Tibial artery (tissue), 4 donors: ENCODE results near the gene MAML2.

Experiments used
- DNase-seq, 2 donors: peaks; one replicate each; pipeline ENCODE4 v3.0.0-alpha.2; 2019
- H3K27ac ChIP-seq, 2 donors: fragments of 200-600 bp; sonication (generic) in 1 of 2; 1 replicate in 1 of 2; 2 replicates in 1 of 2; pipeline ENCODE4 v1.5.1; 2018 to 2019; ENCODE audit warnings: mild to moderate bottlenecking in 1 of 2
- H3K27me3 ChIP-seq, 2 donors: fragments of 200-600 bp; sonication (generic) in 1 of 2; one replicate each; pipeline versions ENCODE4 v1.5.1 to v1.6.0; 2016 to 2019
- H3K36me3 ChIP-seq, 3 donors: fragments of 200-600 bp; sonication (generic) in 2 of 3; one replicate each; pipeline ENCODE4 v1.5.1; 2016 to 2019; ENCODE audit warnings: mild to moderate bottlenecking in 2 of 3
- H3K4me1 ChIP-seq, 4 donors: fragments of 200-600 bp; sonication (generic) in 2 of 4; 1 replicate in 3 of 4; 2 replicates in 1 of 4; pipeline ENCODE4 v1.5.1; 2016 to 2019
- H3K4me3 ChIP-seq, 2 donors: fragments of 200-600 bp; sonication (generic) in 1 of 2; 1 replicate in 1 of 2; 2 replicates in 1 of 2; pipeline ENCODE4 v1.5.1; 2018 to 2019; ENCODE audit warnings: mild to moderate bottlenecking in 2 of 2
- H3K9me3 ChIP-seq, 3 donors: fragments of 200-600 bp; sonication (generic) in 1 of 3; one replicate each; pipeline ENCODE4 v1.5.1; 2016 to 2019
- intact Hi-C: fragments of 100-400 bp; cut with DNase I; formaldehyde crosslinking; loops from one replicate; pipeline ENCODE4 v1.15.0; 2023; ENCODE audit warnings: low total_unique reads
- TF ChIP-seq, protein P1 (sequence below), 2 experiments: fragments of 200-600 bp in 1 of 2; fragments of 450-650 bp in 1 of 2; IDR thresholded peaks; one replicate each; pipeline ENCODE4 v1.5.1; 2017 to 2019; ENCODE audit warnings: antibody characterized with exemption in 2 of 2, mild to moderate bottlenecking in 1 of 2, moderate library complexity in 1 of 2

MAML2 gene

DNA sequence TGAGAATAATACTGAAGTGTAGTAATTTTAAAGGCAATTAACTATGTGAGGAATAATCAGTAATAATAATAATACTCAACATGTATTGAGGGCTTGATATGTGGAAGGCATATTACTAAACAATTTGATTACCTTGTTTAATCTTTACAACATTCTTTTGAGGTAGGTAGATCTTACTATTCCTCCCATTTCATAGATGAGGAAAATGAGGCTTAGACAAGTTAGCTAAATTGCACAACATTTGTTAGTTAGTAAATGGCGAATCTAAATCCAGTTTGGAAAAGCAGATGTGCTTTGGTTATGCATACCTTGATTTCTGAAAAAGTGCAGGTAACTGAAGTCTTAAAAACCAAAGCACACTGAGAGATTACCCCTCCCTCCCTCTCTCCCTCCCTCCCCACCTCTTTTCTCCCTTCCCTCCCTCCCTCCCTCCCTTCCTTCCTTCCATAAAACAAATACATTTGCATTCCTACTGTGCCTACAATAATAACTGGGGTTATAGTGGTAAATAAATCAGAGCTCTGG lies 326.0 kb downstream of the MAML2 start:
- H3K27me3 ChIP-seq: no peaks in the 10 kb centered on the region
- H3K4me1 ChIP-seq: peaks cover 0 to 9% (median 5%) of the 10 kb centered on the region in 4 donors
- no peaks in the 10 kb centered on the region for H3K9me3 ChIP-seq
- TF ChIP-seq, protein P1, sequence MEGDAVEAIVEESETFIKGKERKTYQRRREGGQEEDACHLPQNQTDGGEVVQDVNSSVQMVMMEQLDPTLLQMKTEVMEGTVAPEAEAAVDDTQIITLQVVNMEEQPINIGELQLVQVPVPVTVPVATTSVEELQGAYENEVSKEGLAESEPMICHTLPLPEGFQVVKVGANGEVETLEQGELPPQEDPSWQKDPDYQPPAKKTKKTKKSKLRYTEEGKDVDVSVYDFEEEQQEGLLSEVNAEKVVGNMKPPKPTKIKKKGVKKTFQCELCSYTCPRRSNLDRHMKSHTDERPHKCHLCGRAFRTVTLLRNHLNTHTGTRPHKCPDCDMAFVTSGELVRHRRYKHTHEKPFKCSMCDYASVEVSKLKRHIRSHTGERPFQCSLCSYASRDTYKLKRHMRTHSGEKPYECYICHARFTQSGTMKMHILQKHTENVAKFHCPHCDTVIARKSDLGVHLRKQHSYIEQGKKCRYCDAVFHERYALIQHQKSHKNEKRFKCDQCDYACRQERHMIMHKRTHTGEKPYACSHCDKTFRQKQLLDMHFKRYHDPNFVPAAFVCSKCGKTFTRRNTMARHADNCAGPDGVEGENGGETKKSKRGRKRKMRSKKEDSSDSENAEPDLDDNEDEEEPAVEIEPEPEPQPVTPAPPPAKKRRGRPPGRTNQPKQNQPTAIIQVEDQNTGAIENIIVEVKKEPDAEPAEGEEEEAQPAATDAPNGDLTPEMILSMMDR (IDR thresholded peaks at IDR 0.05): no peak
- DNase-seq: no peak
- no peak overlapping the region for H3K27ac ChIP-seq
- no peaks in the 10 kb centered on the region for H3K36me3 ChIP-seq
- H3K4me3 ChIP-seq: no peak overlapping the region
- intact Hi-C loops: no loop called here

DNA sequence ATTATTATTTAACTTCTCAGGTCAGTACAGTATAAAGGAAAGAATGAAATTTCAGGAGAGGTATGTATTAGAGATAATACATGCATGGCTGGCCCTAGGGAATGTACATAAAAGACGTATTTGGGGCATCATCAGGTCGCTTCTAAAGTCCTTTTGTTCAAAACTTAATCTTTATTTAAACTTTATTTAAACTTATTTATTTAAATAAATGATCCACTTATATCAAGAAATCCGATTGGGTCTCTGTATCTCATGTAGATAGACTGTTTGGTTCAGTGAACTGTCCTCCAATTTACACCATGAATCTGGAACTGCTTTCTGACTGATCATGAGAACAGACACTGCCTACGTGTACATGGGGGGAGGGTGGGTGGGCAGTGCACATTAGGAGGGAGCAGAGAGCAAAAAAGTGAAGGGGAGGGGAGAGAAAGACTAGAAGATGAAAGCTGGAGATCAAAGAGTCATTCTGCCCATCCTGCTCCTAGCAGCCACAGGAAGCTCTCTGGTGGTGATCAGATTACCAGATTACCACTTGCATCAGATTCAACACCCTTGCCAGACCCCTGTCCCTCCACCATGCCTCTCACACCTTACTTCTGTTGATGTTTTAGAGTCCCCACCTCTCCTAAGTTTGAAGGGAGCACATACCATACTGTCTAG lies 327.0 kb downstream of the MAML2 start:
- peaks cover 0 to 17% (median 8%) of the 10 kb centered on the region in 4 donors for H3K4me1 ChIP-seq
- no peak overlapping the region for H3K4me3 ChIP-seq
- H3K27ac ChIP-seq: no peak overlapping the region
- no peaks in the 10 kb centered on the region for H3K36me3 ChIP-seq
- H3K27me3 ChIP-seq: no peaks in the 10 kb centered on the region
- intact Hi-C loops: no loop called here
- H3K9me3 ChIP-seq: no peaks in the 10 kb centered on the region
- no peak for DNase-seq
- TF ChIP-seq, protein P1 (IDR thresholded peaks at IDR 0.05): no peak

DNA sequence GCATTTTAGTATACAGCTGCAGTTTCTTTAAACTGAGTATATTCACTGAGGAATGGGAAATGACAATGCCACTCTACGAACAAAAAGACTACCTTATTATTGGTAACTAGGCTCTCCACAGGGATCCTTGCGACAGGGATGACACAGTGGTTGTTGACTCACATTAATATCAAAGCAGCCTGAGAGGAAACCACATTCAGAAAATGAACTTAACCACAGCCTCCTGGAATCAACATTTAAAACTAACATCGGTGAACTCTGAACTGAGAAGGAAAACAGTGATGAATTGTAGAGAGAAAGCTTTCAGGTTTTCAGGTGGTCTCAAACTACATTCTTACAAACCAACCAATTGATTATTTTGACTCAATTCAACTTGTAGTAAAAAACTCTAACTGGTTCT lies 328.8 kb downstream of the MAML2 start:
- intact Hi-C loops: no loop called here

DNA sequence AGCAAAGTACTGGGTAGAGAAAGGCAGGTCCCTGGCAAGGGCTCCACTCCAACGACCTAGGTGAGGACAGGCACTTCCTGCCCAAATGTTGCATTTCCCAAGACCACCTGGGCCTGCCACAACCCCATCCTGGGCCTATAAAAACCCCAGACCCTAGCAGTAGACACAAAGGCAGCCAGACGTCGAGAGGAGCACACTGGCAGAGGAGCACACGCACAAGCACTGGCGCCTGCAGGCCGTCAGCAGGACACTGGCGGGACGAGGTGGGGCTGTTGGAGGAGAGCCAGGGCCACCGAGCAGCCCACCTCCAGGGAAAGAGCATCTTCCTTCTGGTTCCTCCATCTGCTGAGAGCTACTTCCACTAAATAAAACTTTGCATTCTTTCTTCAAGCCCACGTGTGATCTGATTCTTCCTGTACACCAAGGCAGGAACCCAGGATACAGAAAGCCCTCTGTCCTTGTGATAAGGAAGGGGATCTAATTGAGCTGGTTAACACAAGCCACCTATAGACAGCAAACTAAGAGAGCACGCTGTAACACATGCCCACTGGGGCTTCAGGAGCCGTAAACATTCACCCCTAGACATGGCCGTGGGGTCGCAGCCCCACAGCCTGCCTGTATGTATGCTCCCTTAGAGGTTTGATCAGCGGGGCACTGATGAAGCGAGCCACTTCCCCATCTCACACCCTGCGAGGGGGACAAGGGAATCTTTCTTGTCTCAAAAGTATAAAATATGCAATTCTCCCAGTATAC lies 329.4 kb downstream of the MAML2 start:
- intact Hi-C loops: no loop called here
- H3K4me1 ChIP-seq: peaks cover 0 to 21% (median 8%) of the 10 kb centered on the region in 4 donors
- TF ChIP-seq, protein P1 (IDR thresholded peaks at IDR 0.05): no peak
- no peak overlapping the region for H3K27ac ChIP-seq
- no peaks in the 10 kb centered on the region for H3K9me3 ChIP-seq
- no peak overlapping the region for H3K4me3 ChIP-seq
- no peak for DNase-seq
- no peaks in the 10 kb centered on the region for H3K27me3 ChIP-seq
- no peaks in the 10 kb centered on the region for H3K36me3 ChIP-seq

More for the DNA sequence above, 328.8 kb downstream of the MAML2 start:
- no peaks in the 10 kb centered on the region for H3K36me3 ChIP-seq
- no peaks in the 10 kb centered on the region for H3K9me3 ChIP-seq
- no peak overlapping the region for H3K4me3 ChIP-seq
- DNase-seq: no peak
- TF ChIP-seq, protein P1 (IDR thresholded peaks at IDR 0.05): no peak
- H3K27me3 ChIP-seq: no peaks in the 10 kb centered on the region
- peaks cover 0 to 21% (median 8%) of the 10 kb centered on the region in 4 donors for H3K4me1 ChIP-seq
- no peak overlapping the region for H3K27ac ChIP-seq

DNA sequence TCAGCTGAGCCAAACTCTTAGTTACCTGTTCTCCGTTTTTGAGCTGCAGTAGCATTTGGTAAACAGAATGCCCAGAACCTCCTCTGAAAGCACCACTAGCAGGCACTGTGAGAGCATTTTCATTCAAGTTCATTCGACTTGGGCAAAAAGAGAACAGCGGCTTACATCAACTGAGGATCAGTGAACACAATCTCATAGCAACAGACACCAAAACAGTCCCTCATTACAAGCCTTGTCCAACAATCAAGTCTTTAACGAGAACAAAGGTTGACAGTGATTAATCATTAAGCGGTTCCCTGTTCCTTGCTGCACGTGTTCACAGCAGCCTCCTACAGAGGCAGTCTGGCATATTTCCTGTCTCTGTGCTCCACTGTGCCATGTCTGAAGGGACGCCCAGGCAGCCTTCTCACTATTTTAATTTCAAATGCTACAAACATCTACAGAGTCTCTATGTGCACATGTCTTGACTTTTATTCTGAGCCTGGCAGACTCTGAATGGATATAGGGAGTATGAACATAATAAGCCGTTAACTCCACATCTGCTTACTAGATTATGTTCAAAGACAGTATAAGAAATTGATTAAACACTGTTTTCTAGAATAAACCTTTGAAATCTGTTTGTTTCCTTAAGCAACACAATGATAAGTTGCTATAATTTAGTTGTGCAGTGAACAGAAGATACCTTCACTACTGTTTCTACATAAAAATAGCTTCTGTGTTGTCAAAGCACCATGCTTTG lies 330.7 kb downstream of the MAML2 start:
- peak in 1 of 2 donors; percentile 62 for DNase-seq
- TF ChIP-seq, protein P1 (IDR thresholded peaks at IDR 0.05): peak; percentile 50 to 56
- peak overlapping the region in 1 of 2 donors; percentile 2 for H3K4me3 ChIP-seq

More for the DNA sequence above, 330.7 kb downstream of the MAML2 start:
- H3K27ac ChIP-seq: peak overlapping the region; percentile 51 to 52
- peaks cover 0 to 21% (median 8%) of the 10 kb centered on the region in 4 donors for H3K4me1 ChIP-seq
- no peaks in the 10 kb centered on the region for H3K27me3 ChIP-seq
- intact Hi-C loops: no loop called here
- no peaks in the 10 kb centered on the region for H3K36me3 ChIP-seq
- H3K9me3 ChIP-seq: no peaks in the 10 kb centered on the region
